ENCODE results near the gene TBC1D10B.

- no peak for TF ChIP-seq CTCF (IDR thresholded peaks at IDR 0.05; ENCODE audit: poor library complexity)
- TF ChIP-seq EZH2phosphoT487 (IDR thresholded peaks at IDR 0.05; ENCODE audit: low read depth, severe bottlenecking, unreplicated experiment): no peak
Measured at GRCh38 chr16:30351001-30351441, 19.3 kb downstream of the TBC1D10B start.

Measured in hepatocyte (in vitro differentiated cells).